ENCODE measurements around the gene MAP3K1. TPM values are rescaled to one million over a fixed set of nuclear protein-coding genes. Genes with fewer than 3 reads are reported as not detected.
"Not testable (repeated sequence)": the region's sequence is repeated elsewhere in the genome, so short reads cannot be mapped to it uniquely, and the experiment has no call there.

MAP3K1 gene
- total and polyA plus RNA-seq, 2 experiments from 2014 or later, result 9.5 to 14.4 TPM

DNA sequence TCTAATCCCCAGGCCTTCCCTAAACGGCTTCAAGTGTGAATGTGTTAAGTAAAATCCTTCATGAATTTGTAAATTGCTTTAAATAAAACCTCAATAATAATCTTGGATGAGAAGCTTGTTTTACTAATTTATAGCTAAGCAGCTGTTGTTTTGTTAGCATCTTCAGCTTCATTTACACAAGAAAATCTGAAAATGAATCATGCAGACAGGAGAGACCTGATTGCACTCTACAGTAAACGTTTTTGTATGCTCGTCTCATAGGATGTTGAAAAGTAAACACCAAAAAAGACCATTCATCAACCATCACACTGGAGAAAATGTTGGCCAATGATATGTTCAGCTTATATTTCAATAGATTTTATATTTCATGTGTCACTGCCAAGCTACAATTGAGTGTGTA lies 40.4 kb upstream of the MAP3K1 start:
- H3K27me3 ChIP-seq (ENCODE audit: insufficient read depth), result no peaks in the 10 kb centered on the region
- H3K79me2 ChIP-seq (replicated peaks; ENCODE audit: insufficient read depth), result no peaks in the 10 kb centered on the region
- no peaks in the 10 kb centered on the region for H3K4me1 Mint-ChIP-seq
- no peaks in the 10 kb centered on the region for H3K36me3 Mint-ChIP-seq (ENCODE audit: low read depth)
- no peak overlapping the region for H3K4me3 ChIP-seq
- no peak overlapping the region for H2AFZ ChIP-seq
- peaks cover 2% of the 10 kb centered on the region for H3K27me3 Mint-ChIP-seq (ENCODE audit: insufficient read depth, low read depth, poor library complexity)
- H3K36me3 ChIP-seq (ENCODE audit: insufficient read depth), result no peaks in the 10 kb centered on the region
- DNase-seq (ENCODE audit: low spot score) (no peak), ATAC-seq (no peak)
- peaks cover 9% of the 10 kb centered on the region; the same call in 2 of the 3 replicates for H3K9me3 Mint-ChIP-seq
- no peaks in the 10 kb centered on the region for H3F3A ChIP-seq (replicated peaks; ENCODE audit: low read depth)
- TF ChIP-seq EZH2phosphoT487 (IDR thresholded peaks at IDR 0.05; ENCODE audit: unreplicated experiment), result no peak
- TF ChIP-seq, protein P1, sequence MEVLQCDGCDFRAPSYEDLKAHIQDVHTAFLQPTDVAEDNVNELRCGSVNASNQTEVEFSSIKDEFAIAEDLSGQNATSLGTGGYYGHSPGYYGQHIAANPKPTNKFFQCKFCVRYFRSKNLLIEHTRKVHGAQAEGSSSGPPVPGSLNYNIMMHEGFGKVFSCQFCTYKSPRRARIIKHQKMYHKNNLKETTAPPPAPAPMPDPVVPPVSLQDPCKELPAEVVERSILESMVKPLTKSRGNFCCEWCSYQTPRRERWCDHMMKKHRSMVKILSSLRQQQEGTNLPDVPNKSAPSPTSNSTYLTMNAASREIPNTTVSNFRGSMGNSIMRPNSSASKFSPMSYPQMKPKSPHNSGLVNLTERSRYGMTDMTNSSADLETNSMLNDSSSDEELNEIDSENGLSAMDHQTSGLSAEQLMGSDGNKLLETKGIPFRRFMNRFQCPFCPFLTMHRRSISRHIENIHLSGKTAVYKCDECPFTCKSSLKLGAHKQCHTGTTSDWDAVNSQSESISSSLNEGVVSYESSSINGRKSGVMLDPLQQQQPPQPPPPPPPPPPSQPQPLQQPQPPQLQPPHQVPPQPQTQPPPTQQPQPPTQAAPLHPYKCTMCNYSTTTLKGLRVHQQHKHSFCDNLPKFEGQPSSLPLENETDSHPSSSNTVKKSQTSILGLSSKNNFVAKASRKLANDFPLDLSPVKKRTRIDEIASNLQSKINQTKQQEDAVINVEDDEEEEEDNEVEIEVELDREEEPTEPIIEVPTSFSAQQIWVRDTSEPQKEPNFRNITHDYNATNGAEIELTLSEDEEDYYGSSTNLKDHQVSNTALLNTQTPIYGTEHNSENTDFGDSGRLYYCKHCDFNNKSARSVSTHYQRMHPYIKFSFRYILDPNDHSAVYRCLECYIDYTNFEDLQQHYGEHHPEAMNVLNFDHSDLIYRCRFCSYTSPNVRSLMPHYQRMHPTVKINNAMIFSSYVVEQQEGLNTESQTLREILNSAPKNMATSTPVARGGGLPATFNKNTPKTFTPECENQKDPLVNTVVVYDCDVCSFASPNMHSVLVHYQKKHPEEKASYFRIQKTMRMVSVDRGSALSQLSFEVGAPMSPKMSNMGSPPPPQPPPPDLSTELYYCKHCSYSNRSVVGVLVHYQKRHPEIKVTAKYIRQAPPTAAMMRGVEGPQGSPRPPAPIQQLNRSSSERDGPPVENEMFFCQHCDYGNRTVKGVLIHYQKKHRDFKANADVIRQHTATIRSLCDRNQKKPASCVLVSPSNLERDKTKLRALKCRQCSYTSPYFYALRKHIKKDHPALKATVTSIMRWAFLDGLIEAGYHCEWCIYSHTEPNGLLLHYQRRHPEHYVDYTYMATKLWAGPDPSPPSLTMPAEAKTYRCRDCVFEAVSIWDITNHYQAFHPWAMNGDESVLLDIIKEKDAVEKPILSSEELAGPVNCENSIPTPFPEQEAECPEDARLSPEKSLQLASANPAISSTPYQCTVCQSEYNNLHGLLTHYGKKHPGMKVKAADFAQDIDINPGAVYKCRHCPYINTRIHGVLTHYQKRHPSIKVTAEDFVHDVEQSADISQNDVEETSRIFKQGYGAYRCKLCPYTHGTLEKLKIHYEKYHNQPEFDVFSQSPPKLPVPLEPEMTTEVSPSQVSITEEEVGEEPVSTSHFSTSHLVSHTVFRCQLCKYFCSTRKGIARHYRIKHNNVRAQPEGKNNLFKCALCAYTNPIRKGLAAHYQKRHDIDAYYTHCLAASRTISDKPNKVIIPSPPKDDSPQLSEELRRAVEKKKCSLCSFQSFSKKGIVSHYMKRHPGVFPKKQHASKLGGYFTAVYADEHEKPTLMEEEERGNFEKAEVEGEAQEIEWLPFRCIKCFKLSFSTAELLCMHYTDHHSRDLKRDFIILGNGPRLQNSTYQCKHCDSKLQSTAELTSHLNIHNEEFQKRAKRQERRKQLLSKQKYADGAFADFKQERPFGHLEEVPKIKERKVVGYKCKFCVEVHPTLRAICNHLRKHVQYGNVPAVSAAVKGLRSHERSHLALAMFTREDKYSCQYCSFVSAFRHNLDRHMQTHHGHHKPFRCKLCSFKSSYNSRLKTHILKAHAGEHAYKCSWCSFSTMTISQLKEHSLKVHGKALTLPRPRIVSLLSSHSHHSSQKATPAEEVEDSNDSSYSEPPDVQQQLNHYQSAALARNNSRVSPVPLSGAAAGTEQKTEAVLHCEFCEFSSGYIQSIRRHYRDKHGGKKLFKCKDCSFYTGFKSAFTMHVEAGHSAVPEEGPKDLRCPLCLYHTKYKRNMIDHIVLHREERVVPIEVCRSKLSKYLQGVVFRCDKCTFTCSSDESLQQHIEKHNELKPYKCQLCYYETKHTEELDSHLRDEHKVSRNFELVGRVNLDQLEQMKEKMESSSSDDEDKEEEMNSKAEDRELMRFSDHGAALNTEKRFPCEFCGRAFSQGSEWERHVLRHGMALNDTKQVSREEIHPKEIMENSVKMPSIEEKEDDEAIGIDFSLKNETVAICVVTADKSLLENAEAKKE (CRISPR knock-in tag; IDR thresholded peaks at IDR 0.05), result no peak
- TF ChIP-seq, protein P2, sequence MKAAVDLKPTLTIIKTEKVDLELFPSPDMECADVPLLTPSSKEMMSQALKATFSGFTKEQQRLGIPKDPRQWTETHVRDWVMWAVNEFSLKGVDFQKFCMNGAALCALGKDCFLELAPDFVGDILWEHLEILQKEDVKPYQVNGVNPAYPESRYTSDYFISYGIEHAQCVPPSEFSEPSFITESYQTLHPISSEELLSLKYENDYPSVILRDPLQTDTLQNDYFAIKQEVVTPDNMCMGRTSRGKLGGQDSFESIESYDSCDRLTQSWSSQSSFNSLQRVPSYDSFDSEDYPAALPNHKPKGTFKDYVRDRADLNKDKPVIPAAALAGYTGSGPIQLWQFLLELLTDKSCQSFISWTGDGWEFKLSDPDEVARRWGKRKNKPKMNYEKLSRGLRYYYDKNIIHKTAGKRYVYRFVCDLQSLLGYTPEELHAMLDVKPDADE (IDR thresholded peaks at IDR 0.05), result no peak
- H3K4me1 ChIP-seq (ENCODE audit: insufficient read depth), result no peaks in the 10 kb centered on the region
- H3K4me2 ChIP-seq, result no peak overlapping the region
- H3K4me3 Mint-ChIP-seq, result no peak overlapping the region
- H3K27ac ChIP-seq (ENCODE audit: low read depth), result no peak overlapping the region
- H3K9me2 ChIP-seq (ENCODE audit: insufficient read depth), result no peaks in the 10 kb centered on the region
- H3K27ac Mint-ChIP-seq, result no peak overlapping the region
- H4K20me1 ChIP-seq (replicated peaks; ENCODE audit: insufficient read depth), result no peaks in the 10 kb centered on the region

DNA sequence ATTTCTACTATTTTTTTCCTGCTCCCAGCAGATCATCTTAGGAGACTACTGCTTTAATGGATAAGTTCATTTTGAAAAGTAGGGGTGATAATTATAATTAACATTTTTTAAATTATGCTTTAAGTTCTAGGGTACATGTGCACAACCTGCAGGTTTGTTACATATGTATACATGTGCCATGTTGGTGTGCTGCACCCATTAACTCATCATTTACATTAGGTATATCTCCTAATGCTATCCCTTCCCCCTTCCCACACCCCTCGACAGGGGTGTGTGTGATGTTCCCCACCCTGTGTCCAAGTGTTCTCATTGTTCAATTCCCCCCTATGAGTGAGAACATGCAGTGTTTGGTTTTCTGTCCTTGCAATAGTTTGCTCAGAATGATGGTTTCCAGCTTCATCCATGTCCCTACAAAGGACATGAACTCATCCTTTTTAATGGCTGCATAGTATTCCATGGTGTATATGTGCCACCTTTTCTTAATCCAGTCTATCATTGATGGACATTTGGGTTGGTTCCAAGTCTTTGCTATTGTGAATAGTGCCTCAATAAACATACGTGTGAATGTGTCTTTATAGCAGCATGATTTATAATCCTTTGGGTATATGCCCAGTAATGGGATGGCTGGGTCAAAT lies 39.0 kb upstream of the MAP3K1 start:
- ATAC-seq; H3K79me2 ChIP-seq (replicated peaks; ENCODE audit: insufficient read depth); H3K36me3 ChIP-seq (ENCODE audit: insufficient read depth); H4K20me1 ChIP-seq (replicated peaks; ENCODE audit: insufficient read depth); H3K27ac ChIP-seq (ENCODE audit: low read depth); H3K4me1 Mint-ChIP-seq; H3K27me3 ChIP-seq (ENCODE audit: insufficient read depth); H3K27ac Mint-ChIP-seq; H3K27me3 Mint-ChIP-seq (ENCODE audit: insufficient read depth, low read depth, poor library complexity); H3K4me1 ChIP-seq (ENCODE audit: insufficient read depth); H3K4me3 ChIP-seq; H3K4me2 ChIP-seq; DNase-seq (ENCODE audit: low spot score); H3F3A ChIP-seq (replicated peaks; ENCODE audit: low read depth); H2AFZ ChIP-seq; H3K9me2 ChIP-seq (ENCODE audit: insufficient read depth); H3K36me3 Mint-ChIP-seq (ENCODE audit: low read depth); H3K4me3 Mint-ChIP-seq: not testable (repeated sequence)
- H3K9me3 Mint-ChIP-seq, result peaks cover 21% of the 10 kb centered on the region

All from GM23338 (cell line).